ENCODE data around the gene SCGB1C1. TPM values are rescaled to one million over a fixed set of nuclear protein-coding genes. Genes with fewer than 3 reads are reported as not detected.

The SCGB1C1 gene
- polyA plus RNA-seq, 1 experiment: not detected

- no peak for DNase-seq (ENCODE audit: low read depth)
- POLR2A ChIA-PET: no interaction called here
- Histone ChIP-seq H3K27me3 (ENCODE audit: control insufficient read depth, insufficient read depth, low read length) (no peaks in the 10 kb centered on the region), H3K36me3 (ENCODE audit: control insufficient read depth, insufficient read depth, low read length) (peaks cover 16% of the 10 kb centered on the region), H3K4me3 (ENCODE audit: low read depth, low read length) (no peak overlapping the region)
- TF ChIP-seq CTCF (IDR thresholded peaks at IDR 0.05; ENCODE audit: insufficient read depth, low read depth, low read length): no peak
- CTCF ChIA-PET: interaction anchor here (1.2 to 3.4 kb wide), 2 partner anchors 9 to 127 kb away, joined by 3 to 21 read pairs; no protein-coding TSS in a partner anchor
These were observed 48.8 kb downstream of the SCGB1C1 start for GRCh38 chr11:241634-242033.

Small RNA genes within 50 kb of the gene (small RNA-seq; reads per million reads assigned to genes)
- not detected for gene RNU6-447P (ENCODE audit: insufficient read length, low read depth, low replicate concordance)

Other genes with a start within 250 kb of the SCGB1C1 start
- 69.5 and 111 TPM in 2 replicates for gene BET1L, start 14.3 kb downstream of the SCGB1C1 start, polyA plus RNA-seq (2011; rRNA removed)
- gene RIC8A, start 14.6 kb downstream of the SCGB1C1 start, polyA plus RNA-seq (2011; rRNA removed): 169 and 242 TPM in 2 replicates
- gene SIRT3, start 43.3 kb downstream of the SCGB1C1 start, polyA plus RNA-seq (2011; rRNA removed): 18.8 and 22.2 TPM in 2 replicates
- 158 and 187 TPM in 2 replicates for gene PSMD13, start 43.9 kb downstream of the SCGB1C1 start, polyA plus RNA-seq (2011; rRNA removed)
- gene NLRP6, start 85.3 kb downstream of the SCGB1C1 start, polyA plus RNA-seq (2011; rRNA removed): not detected in 2 replicates
- gene PGGHG, start 96.0 kb downstream of the SCGB1C1 start, polyA plus RNA-seq (2011; rRNA removed): 7.4 and 13.2 TPM in 2 replicates
- gene IFITM5, start 106.4 kb downstream of the SCGB1C1 start, polyA plus RNA-seq (2011; rRNA removed): not detected in 2 replicates
- gene IFITM2, start 114.7 kb downstream of the SCGB1C1 start, polyA plus RNA-seq (2011; rRNA removed): 456 and 813 TPM in 2 replicates
- gene IFITM1, start 121.0 kb downstream of the SCGB1C1 start, polyA plus RNA-seq (2011; rRNA removed): 566 and 660 TPM in 2 replicates
- 989 and 1,538 TPM in 2 replicates for gene IFITM3, start 127.8 kb downstream of the SCGB1C1 start, polyA plus RNA-seq (2011; rRNA removed)
- 3.0 and 5.4 TPM in 2 replicates for gene B4GALNT4, start 176.4 kb downstream of the SCGB1C1 start, polyA plus RNA-seq (2011; rRNA removed)
- 0.42 and 0.86 TPM in 2 replicates for gene PKP3, start 201.1 kb downstream of the SCGB1C1 start, polyA plus RNA-seq (2011; rRNA removed)
- gene SIGIRR, start 221.9 kb downstream of the SCGB1C1 start, polyA plus RNA-seq (2011; rRNA removed): 21.1 and 29.2 TPM in 2 replicates
- not detected in 2 replicates for gene ANO9, start 248.9 kb downstream of the SCGB1C1 start, polyA plus RNA-seq (2011; rRNA removed)

All from BJ (cell line).